Right renal pelvis (tissue), 4 donors: Measurements from ENCODE around the gene PRDM16. TPM values are rescaled to one million over a fixed set of nuclear protein-coding genes. Genes with fewer than 3 reads are reported as not detected.

ENCODE experiments used
- DNase-seq, 4 donors: peaks; one replicate each; pipeline ENCODE4 v3.0.0-alpha.2; 2013; ENCODE audit warnings: low read depth in 4 of 4, low spot score in 3 of 4, missing footprints in 1 of 4
- polyA plus RNA-seq, 4 donors: library from polyadenylated mRNA; unstranded; fragments of 120-200 nt; gene quantifications; one replicate each; pipeline ENCODE4 v1.2.1, GENCODE V29; 2013; ENCODE audit not compliant: insufficient read length in 4 of 4

The PRDM16 gene
- polyA plus RNA-seq, 4 donors, result 6.0 to 8.1 (median 7.0) TPM

GRCh38 chr1:3393024-3393986 lies 324.3 kb downstream of the PRDM16 start:
- DNase-seq, result peak in 1 of 4 donors; percentile 42

DNA sequence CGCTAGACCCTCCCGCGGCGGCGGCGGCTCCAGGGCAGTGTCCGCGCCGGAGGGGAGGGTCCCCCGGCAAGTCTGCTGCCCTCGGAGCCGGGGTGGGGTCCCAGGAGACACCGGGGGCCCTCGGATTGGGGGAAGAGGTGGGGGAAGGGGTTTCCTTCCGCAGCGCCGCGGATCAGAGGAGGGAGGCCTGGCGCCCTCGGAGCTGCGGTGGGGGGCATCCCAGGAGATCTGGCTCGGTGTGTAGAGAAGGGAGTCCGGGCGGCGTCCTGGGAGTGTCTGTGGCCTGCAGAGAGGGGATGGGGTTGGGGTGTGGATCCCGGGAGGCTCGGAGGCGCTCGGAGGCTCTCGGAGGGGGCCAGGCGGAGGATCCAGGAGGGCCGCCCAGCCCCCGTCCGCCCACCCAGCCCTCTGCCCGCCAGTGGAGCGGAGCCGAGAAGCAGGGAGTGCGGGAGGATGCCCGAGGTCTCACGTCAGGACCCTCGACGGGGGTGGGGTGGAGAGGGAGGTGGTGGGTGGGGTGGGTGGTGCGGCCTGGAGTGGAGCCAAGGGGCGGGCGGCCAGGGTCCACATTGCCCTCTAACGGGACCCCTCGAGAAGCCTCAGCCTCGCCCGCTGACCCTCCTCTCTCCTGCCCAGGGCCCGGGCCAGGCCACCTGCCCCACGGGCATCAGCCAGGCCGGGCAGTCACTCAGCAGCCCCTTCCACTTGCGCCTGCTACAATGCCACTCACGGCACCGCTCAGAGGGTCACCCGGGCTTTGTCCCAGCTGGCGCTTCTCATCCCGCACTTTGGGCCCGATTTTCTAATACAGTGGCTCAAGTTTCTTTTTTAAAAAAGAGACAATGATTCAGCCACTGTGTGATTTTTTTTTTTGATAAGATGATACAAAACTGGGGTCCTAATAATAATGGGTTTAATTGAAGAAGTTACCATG lies 325.3 kb downstream of the PRDM16 start:
- no peak for DNase-seq

DNA sequence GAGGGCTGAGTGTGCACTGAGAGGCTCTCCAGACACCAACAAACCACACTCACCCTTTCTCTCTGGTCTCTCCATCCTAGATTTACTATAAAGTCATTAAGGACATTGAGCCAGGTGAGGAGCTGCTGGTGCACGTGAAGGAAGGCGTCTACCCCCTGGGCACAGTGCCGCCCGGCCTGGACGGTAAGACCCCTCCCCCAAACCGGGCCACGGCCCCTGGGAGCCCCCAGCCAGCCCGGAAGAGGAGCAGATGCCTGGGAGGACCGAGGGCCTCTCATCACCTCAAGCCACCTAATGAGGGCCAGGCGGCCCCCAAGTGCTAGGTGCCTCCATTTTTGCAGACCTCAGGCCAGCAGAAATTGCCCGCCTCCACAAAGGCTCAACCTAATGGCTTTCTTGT lies 327.4 kb downstream of the PRDM16 start:
- no peak for DNase-seq

DNA sequence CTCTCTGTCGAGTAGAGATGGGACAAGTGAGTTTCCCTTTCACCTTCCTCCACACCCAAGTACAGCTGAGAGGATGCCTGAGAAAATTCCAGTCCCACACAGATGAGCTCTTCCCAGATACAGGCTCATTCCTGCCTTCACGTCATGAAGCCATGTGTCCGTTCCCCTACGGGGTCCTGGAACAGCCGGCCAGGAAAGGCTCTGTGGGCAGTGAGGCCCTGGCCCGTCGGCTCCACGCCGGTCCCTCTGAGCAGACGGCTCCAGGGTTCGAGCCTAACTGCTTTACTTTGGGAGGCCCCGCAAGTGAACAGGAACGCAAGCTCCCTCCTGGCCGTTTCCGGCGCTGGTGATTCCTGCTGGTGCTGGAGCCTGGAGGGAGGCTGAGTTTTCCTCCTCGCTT lies 328.3 kb downstream of the PRDM16 start:
- no peak for DNase-seq

GRCh38 chr1:3398396-3399140 lies 329.6 kb downstream of the PRDM16 start:
- no peak for DNase-seq

- DNase-seq, result no peak
These were observed 330.7 kb downstream of the PRDM16 start for GRCh38 chr1:3399732-3400131.

- no peak for DNase-seq
These were observed 332.7 kb downstream of the PRDM16 start for GRCh38 chr1:3401585-3402257.

- DNase-seq, result peak in 2 of 4 donors; percentile 33 to 61
These were observed 333.4 kb downstream of the PRDM16 start for GRCh38 chr1:3402258-3403010.

GRCh38 chr1:3403011-3403345 lies 334.0 kb downstream of the PRDM16 start:
- no peak for DNase-seq

DNA sequence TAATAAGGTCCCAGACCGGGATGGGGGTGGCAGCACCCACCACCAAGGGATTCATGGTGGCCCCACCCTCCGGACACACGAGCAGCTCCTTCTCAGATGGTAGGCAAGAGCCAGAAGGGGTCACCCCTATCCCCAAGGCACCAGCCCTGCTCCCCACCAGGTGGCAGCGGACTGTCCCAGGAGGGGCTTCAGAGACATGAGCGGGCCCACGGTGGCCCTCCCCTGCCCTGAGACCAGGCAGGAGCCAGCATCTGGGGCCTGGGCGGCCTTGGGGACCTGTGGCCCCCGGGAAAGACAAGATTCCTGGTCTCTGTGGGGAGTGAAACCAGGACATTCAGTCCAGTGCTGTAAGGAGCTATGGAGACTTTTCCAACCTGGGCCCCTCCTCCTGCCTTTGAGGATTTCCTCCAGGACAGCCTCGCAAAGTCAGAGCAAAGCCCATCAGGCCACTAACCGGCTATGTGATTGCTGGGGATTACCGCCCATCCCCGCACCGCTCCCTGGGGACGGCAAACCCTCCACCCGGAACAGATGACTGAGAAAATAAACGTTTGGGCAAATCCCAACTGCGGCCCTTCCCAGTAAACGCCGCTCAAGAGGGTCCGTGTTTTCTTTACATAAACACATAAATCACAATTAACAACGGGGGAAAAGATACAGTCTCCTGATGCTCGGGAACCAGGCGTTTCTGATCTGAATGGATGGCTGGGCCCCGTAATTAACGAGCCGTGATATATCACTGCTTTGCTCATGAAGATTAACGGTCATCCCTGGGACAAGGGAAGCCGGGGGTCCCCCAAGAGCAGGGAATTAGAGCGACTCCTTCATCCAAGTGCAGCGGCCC lies 334.6 kb downstream of the PRDM16 start:
- peak in 1 of 4 donors; percentile 53 for DNase-seq

DNA sequence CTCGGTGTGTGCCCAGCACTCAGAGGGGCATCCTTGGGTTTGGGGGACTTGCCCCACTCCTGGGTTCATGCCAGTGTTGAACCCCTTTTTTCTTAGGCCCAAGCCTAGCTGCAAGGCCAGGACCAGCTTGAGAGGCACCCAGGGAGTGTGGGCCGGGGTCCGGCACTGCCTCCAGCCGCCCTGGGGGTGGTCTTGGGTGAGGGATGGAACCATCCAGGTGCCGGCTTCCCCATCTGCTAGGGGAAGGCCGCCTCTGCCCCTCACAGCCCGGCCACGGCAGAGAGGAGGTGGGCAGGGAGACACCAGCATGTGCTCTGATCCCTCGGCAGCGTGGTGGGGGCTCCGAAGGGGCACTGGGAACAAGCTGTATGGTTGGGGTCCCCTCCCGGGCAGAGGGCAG lies 335.3 kb downstream of the PRDM16 start:
- no peak for DNase-seq

DNA sequence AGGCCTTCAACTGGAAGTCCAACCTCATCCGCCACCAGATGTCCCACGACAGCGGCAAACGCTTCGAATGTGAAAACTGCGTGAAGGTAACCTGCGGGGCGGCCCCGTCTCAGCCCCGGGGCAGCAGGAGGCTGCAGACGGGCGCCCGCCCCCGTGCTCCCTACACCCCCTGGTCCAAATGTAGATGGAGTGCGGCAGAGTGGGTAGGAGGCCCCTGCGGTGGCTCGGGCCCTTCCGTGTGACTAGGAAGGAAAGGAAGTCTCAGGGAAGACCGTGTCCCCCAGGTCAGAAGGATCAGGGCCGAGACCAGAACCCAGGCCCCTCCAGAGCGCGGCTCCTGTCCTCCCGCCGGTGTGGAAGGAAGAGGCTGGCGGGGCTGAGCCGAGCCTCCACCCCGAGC lies 335.8 kb downstream of the PRDM16 start:
- DNase-seq, result no peak

GRCh38 chr1:3405491-3405890 lies 336.5 kb downstream of the PRDM16 start:
- DNase-seq, result no peak

GRCh38 chr1:3405974-3406867 lies 337.2 kb downstream of the PRDM16 start:
- DNase-seq, result no peak

DNA sequence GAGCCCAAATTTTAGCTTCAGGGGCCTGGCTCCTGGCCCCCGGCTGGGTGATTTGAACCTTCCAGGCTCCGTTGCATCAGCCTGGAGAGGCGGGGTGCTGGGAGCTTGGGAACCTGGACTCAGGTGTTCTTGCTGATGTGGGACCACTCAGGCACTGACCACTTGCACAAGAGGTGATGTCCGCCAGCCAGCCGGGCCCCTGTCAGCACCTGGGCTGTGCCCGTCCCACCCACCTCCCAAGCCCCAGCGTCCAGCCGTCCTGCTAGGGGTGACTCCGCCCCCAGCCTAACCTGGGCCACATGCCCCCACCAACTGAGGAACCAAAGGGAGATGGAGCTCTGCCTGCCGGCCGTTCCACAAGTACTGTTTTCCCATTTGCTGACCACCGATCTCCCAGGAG lies 338.0 kb downstream of the PRDM16 start:
- DNase-seq, result no peak

DNA sequence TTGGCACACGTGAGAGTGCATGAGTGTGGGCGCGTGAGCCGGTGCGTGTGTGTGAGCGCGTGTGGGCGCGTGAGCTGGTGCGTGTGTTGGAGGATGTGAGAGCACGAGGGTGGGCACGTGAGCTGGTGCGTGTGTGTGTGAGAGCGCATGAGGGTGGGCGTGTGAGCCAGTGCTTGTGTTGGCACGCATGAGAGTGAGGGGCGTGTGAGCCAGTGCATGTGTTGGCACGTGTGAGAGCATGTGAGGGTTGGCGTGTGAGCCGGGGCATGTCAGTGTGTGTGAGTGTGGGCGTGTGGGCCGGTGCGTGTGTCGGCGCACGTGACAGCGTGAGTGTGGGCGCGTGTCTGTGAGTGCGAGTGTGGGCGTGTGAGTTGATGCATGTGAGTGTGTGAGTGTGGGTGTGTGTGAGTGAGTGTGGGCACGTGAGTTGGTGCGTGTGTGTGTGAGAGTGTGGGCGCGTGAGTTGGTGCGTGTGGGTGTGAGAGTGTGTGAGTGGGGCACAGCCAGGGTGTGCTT lies 339.8 kb downstream of the PRDM16 start:
- no peak for DNase-seq
